ENCODE results near the gene TNS1.

GRCh38 chr2:218026244-218026643, 23.4 kb upstream of the TNS1 start:
- TF ChIP-seq CBX5 (IDR thresholded peaks at IDR 0.05; ENCODE audit: low read depth) (no peak), CTCF (IDR thresholded peaks at IDR 0.05 in 2 of 3, conservative IDR thresholded peaks at IDR 0.05 in 1 of 3; ENCODE audit: control insufficient read depth in 2 of 3, extremely low read depth in 1 of 3, insufficient read depth in 1 of 3, low read depth in 3 of 3, low read length in 3 of 3) (no peak), RCOR1 (conservative IDR thresholded peaks at IDR 0.05; ENCODE audit: low read depth, low read length) (no peak), TAF1 (IDR thresholded peaks at IDR 0.05; ENCODE audit: borderline replicate concordance, low read depth, low read length) (no peak)
